SK-N-MC (cell line): ENCODE measurements around the gene SEC11C.

Experiments used
- EZH2 ChIP-seq: fragments of 200-600 bp; sonication (generic); IDR thresholded peaks from one replicate; pipeline ENCODE4 v1.6.1; 2017; ENCODE audit warnings: antibody characterized with exemption
- FOXP2 ChIP-seq: optimal IDR thresholded peaks from 2 replicates; pipeline ENCODE3; 2011; ENCODE audit warnings: mild to moderate bottlenecking, moderate library complexity; ENCODE audit not compliant: insufficient read depth; ENCODE audit errors: extremely low read length, control extremely low read depth
- POLR2AphosphoS5 ChIP-seq: IDR thresholded peaks from 2 replicates; pipeline ENCODE4 v1.6.1; 2012; ENCODE audit warnings: mild to moderate bottlenecking, low read depth, low read length, borderline replicate concordance

DNA sequence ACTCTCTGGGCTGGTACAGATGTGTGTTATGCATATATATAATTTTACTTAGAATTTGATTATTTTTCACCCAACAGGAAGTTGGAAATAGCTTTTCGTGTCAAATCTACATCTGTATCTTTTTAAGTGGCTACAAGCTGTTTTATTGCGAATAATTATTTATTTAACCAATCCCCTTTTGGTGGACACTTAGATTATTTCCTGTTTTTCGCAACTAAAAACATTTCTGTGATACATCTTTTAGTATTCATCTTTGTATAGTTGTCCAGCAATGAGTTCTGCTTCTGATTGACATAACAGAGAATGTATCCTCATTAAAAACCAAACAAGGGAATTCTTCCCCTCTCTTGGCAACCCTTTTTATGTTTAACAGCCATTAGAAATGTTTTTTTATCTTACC is 16.6 kb downstream of the SEC11C start:
- TF ChIP-seq POLR2AphosphoS5: no peak
- TF ChIP-seq EZH2: no peak
- no peak for TF ChIP-seq FOXP2
